ENCODE measurements around the gene UPK3A. TPM values are rescaled to one million over a fixed set of nuclear protein-coding genes. Genes with fewer than 3 reads are reported as not detected.

UPK3A gene
- polyA plus RNA-seq, 1 donor from 2014 or later = not detected

GRCh38 chr22:45238076-45238956 lies 46.4 kb upstream of the UPK3A start:
- H3K27ac ChIP-seq (ENCODE audit: low read length) = no peak overlapping the region
- no peaks in the 10 kb centered on the region for H3K27me3 ChIP-seq (ENCODE audit: insufficient read depth, low read depth, low read length)
- H3K4me2 ChIP-seq (ENCODE audit: low read length) = no peak overlapping the region
- no peaks in the 10 kb centered on the region for H3F3A ChIP-seq (ENCODE audit: insufficient read depth, low read length, poor library complexity, severe bottlenecking)
- TF ChIP-seq RAD21 (conservative IDR thresholded peaks at IDR 0.05) (no peak), POLR2AphosphoS5 (IDR thresholded peaks at IDR 0.05) (no peak), TAF1 (IDR thresholded peaks at IDR 0.05; ENCODE audit: low read depth) (no peak), EZH2 (IDR thresholded peaks at IDR 0.05; ENCODE audit: borderline replicate concordance, insufficient read depth, low read length, poor library complexity, severe bottlenecking) (no peak), MXI1 (conservative IDR thresholded peaks at IDR 0.05; ENCODE audit: poor library complexity, severe bottlenecking) (no peak), SMC3 (conservative IDR thresholded peaks at IDR 0.05; ENCODE audit: poor library complexity) (no peak), EP300 (conservative IDR thresholded peaks at IDR 0.05; ENCODE audit: poor library complexity, severe bottlenecking) (no peak)
- TF ChIP-seq, protein P1, sequence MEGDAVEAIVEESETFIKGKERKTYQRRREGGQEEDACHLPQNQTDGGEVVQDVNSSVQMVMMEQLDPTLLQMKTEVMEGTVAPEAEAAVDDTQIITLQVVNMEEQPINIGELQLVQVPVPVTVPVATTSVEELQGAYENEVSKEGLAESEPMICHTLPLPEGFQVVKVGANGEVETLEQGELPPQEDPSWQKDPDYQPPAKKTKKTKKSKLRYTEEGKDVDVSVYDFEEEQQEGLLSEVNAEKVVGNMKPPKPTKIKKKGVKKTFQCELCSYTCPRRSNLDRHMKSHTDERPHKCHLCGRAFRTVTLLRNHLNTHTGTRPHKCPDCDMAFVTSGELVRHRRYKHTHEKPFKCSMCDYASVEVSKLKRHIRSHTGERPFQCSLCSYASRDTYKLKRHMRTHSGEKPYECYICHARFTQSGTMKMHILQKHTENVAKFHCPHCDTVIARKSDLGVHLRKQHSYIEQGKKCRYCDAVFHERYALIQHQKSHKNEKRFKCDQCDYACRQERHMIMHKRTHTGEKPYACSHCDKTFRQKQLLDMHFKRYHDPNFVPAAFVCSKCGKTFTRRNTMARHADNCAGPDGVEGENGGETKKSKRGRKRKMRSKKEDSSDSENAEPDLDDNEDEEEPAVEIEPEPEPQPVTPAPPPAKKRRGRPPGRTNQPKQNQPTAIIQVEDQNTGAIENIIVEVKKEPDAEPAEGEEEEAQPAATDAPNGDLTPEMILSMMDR (IDR thresholded peaks at IDR 0.05; ENCODE audit: poor library complexity, severe bottlenecking) = no peak
- TF ChIP-seq, protein P2, sequence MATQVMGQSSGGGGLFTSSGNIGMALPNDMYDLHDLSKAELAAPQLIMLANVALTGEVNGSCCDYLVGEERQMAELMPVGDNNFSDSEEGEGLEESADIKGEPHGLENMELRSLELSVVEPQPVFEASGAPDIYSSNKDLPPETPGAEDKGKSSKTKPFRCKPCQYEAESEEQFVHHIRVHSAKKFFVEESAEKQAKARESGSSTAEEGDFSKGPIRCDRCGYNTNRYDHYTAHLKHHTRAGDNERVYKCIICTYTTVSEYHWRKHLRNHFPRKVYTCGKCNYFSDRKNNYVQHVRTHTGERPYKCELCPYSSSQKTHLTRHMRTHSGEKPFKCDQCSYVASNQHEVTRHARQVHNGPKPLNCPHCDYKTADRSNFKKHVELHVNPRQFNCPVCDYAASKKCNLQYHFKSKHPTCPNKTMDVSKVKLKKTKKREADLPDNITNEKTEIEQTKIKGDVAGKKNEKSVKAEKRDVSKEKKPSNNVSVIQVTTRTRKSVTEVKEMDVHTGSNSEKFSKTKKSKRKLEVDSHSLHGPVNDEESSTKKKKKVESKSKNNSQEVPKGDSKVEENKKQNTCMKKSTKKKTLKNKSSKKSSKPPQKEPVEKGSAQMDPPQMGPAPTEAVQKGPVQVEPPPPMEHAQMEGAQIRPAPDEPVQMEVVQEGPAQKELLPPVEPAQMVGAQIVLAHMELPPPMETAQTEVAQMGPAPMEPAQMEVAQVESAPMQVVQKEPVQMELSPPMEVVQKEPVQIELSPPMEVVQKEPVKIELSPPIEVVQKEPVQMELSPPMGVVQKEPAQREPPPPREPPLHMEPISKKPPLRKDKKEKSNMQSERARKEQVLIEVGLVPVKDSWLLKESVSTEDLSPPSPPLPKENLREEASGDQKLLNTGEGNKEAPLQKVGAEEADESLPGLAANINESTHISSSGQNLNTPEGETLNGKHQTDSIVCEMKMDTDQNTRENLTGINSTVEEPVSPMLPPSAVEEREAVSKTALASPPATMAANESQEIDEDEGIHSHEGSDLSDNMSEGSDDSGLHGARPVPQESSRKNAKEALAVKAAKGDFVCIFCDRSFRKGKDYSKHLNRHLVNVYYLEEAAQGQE (IDR thresholded peaks at IDR 0.05; ENCODE audit: borderline replicate concordance) = no peak
- no peaks in the 10 kb centered on the region for H3K9me2 ChIP-seq (ENCODE audit: insufficient read depth, low read length)
- no peaks in the 10 kb centered on the region for H3K36me3 ChIP-seq (ENCODE audit: insufficient read depth, low read length)
- peak overlapping the region; percentile 97 for H3K4me3 ChIP-seq (ENCODE audit: low read length)
- H3K9me3 ChIP-seq (ENCODE audit: low read length) = no peaks in the 10 kb centered on the region
- peaks cover 45% of the 10 kb centered on the region for H3K79me2 ChIP-seq (replicated peaks; ENCODE audit: insufficient read depth, low read length)
- no peak overlapping the region for H2AFZ ChIP-seq (ENCODE audit: low read depth, low read length)
- peaks cover 20% of the 10 kb centered on the region for H4K20me1 ChIP-seq (ENCODE audit: insufficient read depth)
- peak overlapping the region; percentile 98 for H3K9ac ChIP-seq (ENCODE audit: low read length)

- H3K79me2 ChIP-seq (replicated peaks; ENCODE audit: insufficient read depth, low read length) = peaks cover 41% of the 10 kb centered on the region
- TF ChIP-seq MXI1 (conservative IDR thresholded peaks at IDR 0.05; ENCODE audit: poor library complexity, severe bottlenecking) (no peak), EP300 (conservative IDR thresholded peaks at IDR 0.05; ENCODE audit: poor library complexity, severe bottlenecking) (no peak)
- no peaks in the 10 kb centered on the region for H3F3A ChIP-seq (ENCODE audit: insufficient read depth, low read length, poor library complexity, severe bottlenecking)
- peak overlapping the region; percentile 98 for H3K9ac ChIP-seq (ENCODE audit: low read length)
- peaks cover 20% of the 10 kb centered on the region for H4K20me1 ChIP-seq (ENCODE audit: insufficient read depth)
- peak overlapping the region; percentile 75 for H3K27ac ChIP-seq (ENCODE audit: low read length)
- H3K36me3 ChIP-seq (ENCODE audit: insufficient read depth, low read length) = no peaks in the 10 kb centered on the region
- H3K4me3 ChIP-seq (ENCODE audit: low read length) = peak overlapping the region; percentile 97
- H3K9me2 ChIP-seq (ENCODE audit: insufficient read depth, low read length) = no peaks in the 10 kb centered on the region
- no peaks in the 10 kb centered on the region for H3K9me3 ChIP-seq (ENCODE audit: low read length)
- peak overlapping the region; percentile 77 for H3K4me2 ChIP-seq (ENCODE audit: low read length)
- H3K27me3 ChIP-seq (ENCODE audit: insufficient read depth, low read depth, low read length) = no peaks in the 10 kb centered on the region
- H2AFZ ChIP-seq (ENCODE audit: low read depth, low read length) = no peak overlapping the region
Observed at GRCh38 chr22:45238957-45239680, 45.6 kb upstream of the UPK3A start.

Data from neural cell (in vitro differentiated cells).